ENCODE measurements around the gene VSTM4.

GRCh38 chr10:49112098-49112497 lies 3.2 kb downstream of the VSTM4 start:
- TF ChIP-seq CTCF (conservative IDR thresholded peaks at IDR 0.05; ENCODE audit: low read length) (no peak), EZH2phosphoT487 (IDR thresholded peaks at IDR 0.05; ENCODE audit: borderline replicate concordance) (no peak)

All from Loucy (cell line).